Body of pancreas (tissue), 4 donors: Measurements from ENCODE around the gene CSNK2A3.

Experiments used
- CTCF ChIP-seq, 7 experiments: fragments of 450-650 bp in 4 of 7; fragments of 200-600 bp in 3 of 7; sonication (generic) in 3 of 7; IDR thresholded peaks; one replicate each; pipeline ENCODE4 v1.5.1; 2016 to 2019; ENCODE audit warnings: antibody characterized with exemption in 7 of 7
- POLR2A ChIP-seq, 3 donors: fragments of 450-650 bp; IDR thresholded peaks; one replicate each; pipeline ENCODE4 v1.6.1; 2016; ENCODE audit warnings: antibody characterized with exemption in 3 of 3, mild to moderate bottlenecking in 2 of 3

- TF ChIP-seq CTCF (IDR thresholded peaks at IDR 0.05) (no peak), POLR2A (IDR thresholded peaks at IDR 0.05) (no peak)
These were observed 41.2 kb upstream of the CSNK2A3 start for GRCh38 chr11:11394241-11394640.
